Activated CD4-positive, alpha-beta T cell treated with anti-CD3 and anti-CD28 coated beads for 48 hours (primary cell): ENCODE results near the gene SOX5.

Experiments used
- DNase-seq: peaks from one replicate; pipeline ENCODE4 v3.0.0-alpha.2; 2020

The SOX5 gene

GRCh38 chr12:23669691-23670090, 279.8 kb downstream of the SOX5 start:
- DNase-seq = no peak

GRCh38 chr12:23666866-23667265, 282.6 kb downstream of the SOX5 start:
- DNase-seq = no peak

GRCh38 chr12:23662966-23663365, 286.5 kb downstream of the SOX5 start:
- no peak for DNase-seq

GRCh38 chr12:23659131-23659530, 290.3 kb downstream of the SOX5 start:
- DNase-seq = no peak

GRCh38 chr12:23657598-23657997, 291.9 kb downstream of the SOX5 start:
- DNase-seq = no peak

GRCh38 chr12:23655884-23656283, 293.6 kb downstream of the SOX5 start:
- DNase-seq = no peak

- no peak for DNase-seq
Measured at GRCh38 chr12:23655112-23655511, 294.4 kb downstream of the SOX5 start.

- DNase-seq = no peak
Measured at GRCh38 chr12:23648546-23648945, 300.9 kb downstream of the SOX5 start.

GRCh38 chr12:23640754-23641153, 308.7 kb downstream of the SOX5 start:
- DNase-seq = no peak

GRCh38 chr12:23634344-23634743, 315.1 kb downstream of the SOX5 start:
- no peak for DNase-seq

- no peak for DNase-seq
Measured at GRCh38 chr12:23631786-23632377, 317.6 kb downstream of the SOX5 start.

GRCh38 chr12:23630524-23630923, 318.9 kb downstream of the SOX5 start:
- DNase-seq = no peak

- no peak for DNase-seq
Measured at GRCh38 chr12:23628806-23629205, 320.7 kb downstream of the SOX5 start.

GRCh38 chr12:23626791-23627190, 322.7 kb downstream of the SOX5 start:
- no peak for DNase-seq

GRCh38 chr12:23621900-23622299, 327.6 kb downstream of the SOX5 start:
- no peak for DNase-seq

GRCh38 chr12:23618718-23619117, 330.8 kb downstream of the SOX5 start:
- DNase-seq = no peak

GRCh38 chr12:23617749-23618148, 331.7 kb downstream of the SOX5 start:
- no peak for DNase-seq

- DNase-seq = no peak
Measured at GRCh38 chr12:23614280-23614679, 335.2 kb downstream of the SOX5 start.

- DNase-seq = no peak
Measured at GRCh38 chr12:23611320-23611719, 338.1 kb downstream of the SOX5 start.

GRCh38 chr12:23600919-23601318, 348.6 kb downstream of the SOX5 start:
- no peak for DNase-seq

GRCh38 chr12:23596568-23596967, 352.9 kb downstream of the SOX5 start:
- DNase-seq = no peak

- DNase-seq = no peak
Measured at GRCh38 chr12:23587833-23588559, 361.5 kb downstream of the SOX5 start.

- DNase-seq = no peak
Measured at GRCh38 chr12:23585782-23586163, 363.7 kb downstream of the SOX5 start.

- no peak for DNase-seq
Measured at GRCh38 chr12:23585156-23585781, 364.2 kb downstream of the SOX5 start.
